C4-2B (cell line): Measurements from ENCODE around the gene MLANA.

Experiments used
- CTCF ChIP-seq: fragments of 450-650 bp; conservative IDR thresholded peaks from 2 replicates; pipeline ENCODE4 v1.5.1; 2017; ENCODE audit warnings: mild to moderate bottlenecking
- ZFX ChIP-seq: fragments of 450-650 bp; IDR thresholded peaks from 2 replicates; pipeline ENCODE4 v1.6.1; 2017

- no peak for TF ChIP-seq CTCF
- TF ChIP-seq ZFX = no peak
Measured at GRCh38 chr9:5908918-5909317, 18.2 kb downstream of the MLANA start.
